GM23338 (cell line): ENCODE measurements around the gene DAO. TPM values are rescaled to one million over a fixed set of nuclear protein-coding genes. Genes with fewer than 3 reads are reported as not detected.

Source experiments
- ATAC-seq: fragments of 200-7000 bp; cut with Tn5 transposase; 3 replicates; pipeline ENCODE4 v1.9.1; 2020
- DNase-seq: peaks from one replicate; pipeline ENCODE4 v3.0.0-alpha.2; 2015; ENCODE audit warnings: low spot score
- H2AFZ ChIP-seq: fragments of 200-600 bp; sonication (generic); 2 replicates; pipeline ENCODE4 v1.8.0; 2016; ENCODE audit warnings: antibody characterized with exemption, mild to moderate bottlenecking, moderate library complexity
- H3F3A ChIP-seq: fragments of 200-600 bp; sonication (generic); replicated peaks from 2 replicates; pipeline ENCODE4 v1.8.0; 2017; ENCODE audit warnings: antibody characterized with exemption, mixed run types, low read depth
- H3K27ac ChIP-seq: fragments of 200-600 bp; sonication (generic); 2 replicates; pipeline ENCODE4 v1.6.1; 2016; ENCODE audit warnings: low read depth
- H3K27me3 ChIP-seq: fragments of 200-600 bp; sonication (generic); 2 replicates; pipeline ENCODE4 v1.8.0; 2016; ENCODE audit warnings: mild to moderate bottlenecking, mixed run types, moderate library complexity; ENCODE audit not compliant: insufficient read depth
- H3K36me3 ChIP-seq: fragments of 200-600 bp; sonication (generic); 2 replicates; pipeline ENCODE4 v1.8.0; 2016; ENCODE audit warnings: mild to moderate bottlenecking; ENCODE audit not compliant: insufficient read depth
- H3K4me1 ChIP-seq: fragments of 200-600 bp; sonication (generic); 2 replicates; pipeline ENCODE4 v1.8.0; 2016; ENCODE audit warnings: mild to moderate bottlenecking, moderate library complexity; ENCODE audit not compliant: insufficient read depth
- H3K4me2 ChIP-seq: fragments of 200-600 bp; sonication (generic); 2 replicates; pipeline ENCODE4 v1.7.1; 2017; ENCODE audit warnings: mixed run types
- H3K4me3 ChIP-seq: fragments of 200-600 bp; sonication (generic); 2 replicates; pipeline ENCODE4 v1.6.1; 2016; ENCODE audit warnings: mixed run types
- H3K79me2 ChIP-seq: fragments of 200-600 bp; sonication (generic); replicated peaks from 2 replicates; pipeline ENCODE4 v1.8.0; 2017; ENCODE audit warnings: mild to moderate bottlenecking; ENCODE audit not compliant: insufficient read depth
- H3K9me2 ChIP-seq: fragments of 200-600 bp; sonication (generic); 2 replicates; pipeline ENCODE4 v1.8.0; 2017; ENCODE audit not compliant: insufficient read depth
- H4K20me1 ChIP-seq: fragments of 200-600 bp; sonication (generic); replicated peaks from 2 replicates; pipeline ENCODE4 v1.8.0; 2017; ENCODE audit warnings: mild to moderate bottlenecking; ENCODE audit not compliant: insufficient read depth
- H3K27ac Mint-ChIP-seq: 2 replicates; pipeline ENCODE4 v1.8.0; 2020; ENCODE audit warnings: inconsistent platforms, mild to moderate bottlenecking, moderate library complexity, mixed read lengths
- H3K27me3 Mint-ChIP-seq: 3 replicates; pipeline ENCODE4 v1.8.0; 2022; ENCODE audit warnings: low read depth, mild to moderate bottlenecking, moderate library complexity, mixed read lengths, inconsistent platforms; ENCODE audit not compliant: insufficient read depth, poor library complexity
- H3K36me3 Mint-ChIP-seq: 3 replicates; pipeline ENCODE4 v1.8.0; 2021; ENCODE audit warnings: low read depth, mild to moderate bottlenecking, inconsistent platforms, moderate library complexity, mixed read lengths
- H3K4me1 Mint-ChIP-seq: 3 replicates; pipeline ENCODE4 v1.8.0; 2020; ENCODE audit warnings: mild to moderate bottlenecking, inconsistent platforms, mixed read lengths
- H3K4me3 Mint-ChIP-seq: 3 replicates; pipeline ENCODE4 v1.8.0; 2021; ENCODE audit warnings: moderate library complexity, mild to moderate bottlenecking, inconsistent platforms, mixed read lengths
- H3K9me3 Mint-ChIP-seq: 3 replicates; pipeline ENCODE4 v1.8.0; 2020; ENCODE audit warnings: moderate library complexity, mild to moderate bottlenecking, inconsistent platforms, mixed read lengths
- CREB1 ChIP-seq: fragments of 250-450 bp; sonication (Bioruptor Pico); IDR thresholded peaks from 2 replicates; pipeline ENCODE4 v1.5.0; 2020; ENCODE audit warnings: low read depth, mild to moderate bottlenecking, moderate library complexity
- CTCF ChIP-seq, 2 experiments: fragments of 200-600 bp in 1 of 2; sonication (generic) in 1 of 2; conservative IDR thresholded peaks; 2 replicates each; pipeline versions ENCODE4 v1.5.1 to v1.6.1; 2016 to 2017; ENCODE audit warnings: antibody characterized with exemption in 2 of 2, low read depth in 2 of 2, mild to moderate bottlenecking in 2 of 2, moderate library complexity in 1 of 2
- ETS1 ChIP-seq: IDR thresholded peaks from 2 replicates; pipeline ENCODE4 v1.6.1; 2016; ENCODE audit warnings: antibody characterized with exemption
- EZH2 ChIP-seq: fragments of 200-600 bp; sonication (generic); IDR thresholded peaks from one replicate; pipeline ENCODE4 v1.8.0; 2017; ENCODE audit warnings: antibody characterized with exemption, mild to moderate bottlenecking, low read depth; ENCODE audit not compliant: unreplicated experiment
- EZH2phosphoT487 ChIP-seq: fragments of 200-600 bp; sonication (generic); IDR thresholded peaks from one replicate; pipeline ENCODE4 v1.8.1; 2018; ENCODE audit warnings: antibody characterized with exemption; ENCODE audit not compliant: unreplicated experiment
- JUNB ChIP-seq: IDR thresholded peaks from one replicate; pipeline ENCODE4 v1.6.1; 2016; ENCODE audit warnings: antibody characterized with exemption; ENCODE audit not compliant: unreplicated experiment
- NANOG ChIP-seq: IDR thresholded peaks from 2 replicates; pipeline ENCODE4 v1.6.1; 2016; ENCODE audit warnings: antibody characterized with exemption, borderline replicate concordance
- POLR2AphosphoS5 ChIP-seq: IDR thresholded peaks from 2 replicates; pipeline ENCODE4 v1.6.1; 2016; ENCODE audit warnings: antibody characterized with exemption, low read depth
- STAT1 ChIP-seq: IDR thresholded peaks from one replicate; pipeline ENCODE4 v1.6.1; 2016; ENCODE audit warnings: antibody characterized with exemption; ENCODE audit not compliant: unreplicated experiment
- ZNF114 ChIP-seq: fragments of 250-450 bp; sonication (Bioruptor Pico); IDR thresholded peaks from 2 replicates; pipeline ENCODE4 v1.5.0; 2020; ENCODE audit warnings: mild to moderate bottlenecking, moderate library complexity
- ZNF331 ChIP-seq: fragments of 250-450 bp; sonication (Bioruptor Pico); IDR thresholded peaks from 2 replicates; pipeline ENCODE4 v1.5.0; 2020; ENCODE audit warnings: low read depth, mild to moderate bottlenecking, moderate library complexity
- ZNF462 ChIP-seq: fragments of 250-450 bp; sonication (Bioruptor Pico); IDR thresholded peaks from 2 replicates; pipeline ENCODE4 v1.5.0; 2020; ENCODE audit warnings: mild to moderate bottlenecking, moderate library complexity
- polyA plus RNA-seq: library from polyadenylated mRNA; unstranded; fragments of >200 nt; fragmentation: Nextera tagmentation; extraction: Ambion mirVana; gene quantifications from 2 replicates; pipeline ENCODE4 v1.2.1, GENCODE V29; 2016
- total RNA-seq: library from RNA; depleted of rRNA; stranded (reverse); fragments of >200 nt; shearing (Covaris generic); gene quantifications from 2 replicates; pipeline ENCODE4 v1.2.3, GENCODE V29; 2014
- TF ChIP-seq, protein P1 (sequence below): IDR thresholded peaks from one replicate; pipeline ENCODE4 v1.6.1; 2018; ENCODE audit warnings: antibody characterized with exemption; ENCODE audit not compliant: unreplicated experiment

DAO gene
- total and polyA plus RNA-seq, 2 experiments from 2014 or later, result not detected

GRCh38 chr12:108850854-108851573 is 28.9 kb upstream of the DAO start:
- H3K27ac Mint-ChIP-seq, result no peak overlapping the region
- Histone ChIP-seq H3F3A (no peaks in the 10 kb centered on the region), H3K36me3 (peaks cover 10% of the 10 kb centered on the region), H3K27ac (no peak overlapping the region), H3K4me1 (peaks cover 5% of the 10 kb centered on the region; the same call in 1 of the 2 replicates), H4K20me1 (peaks cover 4% of the 10 kb centered on the region; the same call in 1 of the 2 replicates), H3K27me3 (no peaks in the 10 kb centered on the region), H2AFZ (no peak overlapping the region), H3K4me2 (no peak overlapping the region), H3K79me2 (peaks cover 30% of the 10 kb centered on the region), H3K9me2 (no peaks in the 10 kb centered on the region), H3K4me3 (no peak overlapping the region)
- peaks cover 9% of the 10 kb centered on the region for H3K4me1 Mint-ChIP-seq
- TF ChIP-seq POLR2AphosphoS5, result no peak
- TF ChIP-seq NANOG, result no peak
- no peak for TF ChIP-seq STAT1
- no peak for TF ChIP-seq EZH2
- no peak for TF ChIP-seq EZH2phosphoT487
- no peak for TF ChIP-seq CTCF (conservative IDR thresholded peaks at IDR 0.05; ENCODE audit: low read depth in 2 of 2)
- no peak for TF ChIP-seq ZNF331
- TF ChIP-seq ZNF114 (CRISPR knock-in tag), result no peak
- no peak for TF ChIP-seq CREB1 (CRISPR knock-in tag)
- no peak for TF ChIP-seq ETS1
- TF ChIP-seq JUNB, result no peak
- no peak for TF ChIP-seq ZNF462 (CRISPR knock-in tag)
- TF ChIP-seq, protein P1, sequence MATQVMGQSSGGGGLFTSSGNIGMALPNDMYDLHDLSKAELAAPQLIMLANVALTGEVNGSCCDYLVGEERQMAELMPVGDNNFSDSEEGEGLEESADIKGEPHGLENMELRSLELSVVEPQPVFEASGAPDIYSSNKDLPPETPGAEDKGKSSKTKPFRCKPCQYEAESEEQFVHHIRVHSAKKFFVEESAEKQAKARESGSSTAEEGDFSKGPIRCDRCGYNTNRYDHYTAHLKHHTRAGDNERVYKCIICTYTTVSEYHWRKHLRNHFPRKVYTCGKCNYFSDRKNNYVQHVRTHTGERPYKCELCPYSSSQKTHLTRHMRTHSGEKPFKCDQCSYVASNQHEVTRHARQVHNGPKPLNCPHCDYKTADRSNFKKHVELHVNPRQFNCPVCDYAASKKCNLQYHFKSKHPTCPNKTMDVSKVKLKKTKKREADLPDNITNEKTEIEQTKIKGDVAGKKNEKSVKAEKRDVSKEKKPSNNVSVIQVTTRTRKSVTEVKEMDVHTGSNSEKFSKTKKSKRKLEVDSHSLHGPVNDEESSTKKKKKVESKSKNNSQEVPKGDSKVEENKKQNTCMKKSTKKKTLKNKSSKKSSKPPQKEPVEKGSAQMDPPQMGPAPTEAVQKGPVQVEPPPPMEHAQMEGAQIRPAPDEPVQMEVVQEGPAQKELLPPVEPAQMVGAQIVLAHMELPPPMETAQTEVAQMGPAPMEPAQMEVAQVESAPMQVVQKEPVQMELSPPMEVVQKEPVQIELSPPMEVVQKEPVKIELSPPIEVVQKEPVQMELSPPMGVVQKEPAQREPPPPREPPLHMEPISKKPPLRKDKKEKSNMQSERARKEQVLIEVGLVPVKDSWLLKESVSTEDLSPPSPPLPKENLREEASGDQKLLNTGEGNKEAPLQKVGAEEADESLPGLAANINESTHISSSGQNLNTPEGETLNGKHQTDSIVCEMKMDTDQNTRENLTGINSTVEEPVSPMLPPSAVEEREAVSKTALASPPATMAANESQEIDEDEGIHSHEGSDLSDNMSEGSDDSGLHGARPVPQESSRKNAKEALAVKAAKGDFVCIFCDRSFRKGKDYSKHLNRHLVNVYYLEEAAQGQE, result no peak
- ATAC-seq, result no peak
- no peak overlapping the region for H3K4me3 Mint-ChIP-seq
- H3K27me3 Mint-ChIP-seq, result peaks cover 8% of the 10 kb centered on the region
- DNase-seq, result no peak
- H3K9me3 Mint-ChIP-seq, result peaks cover 18% of the 10 kb centered on the region
- H3K36me3 Mint-ChIP-seq, result peaks cover 72% of the 10 kb centered on the region
